ENCODE data around the gene DYNLL2. TPM values are rescaled to one million over a fixed set of nuclear protein-coding genes. Genes with fewer than 3 reads are reported as not detected.

DYNLL2 gene
- polyA plus RNA-seq, 1 of the 3 experiments (the other 2 are of a cell fraction) = 27.0 TPM

DNA sequence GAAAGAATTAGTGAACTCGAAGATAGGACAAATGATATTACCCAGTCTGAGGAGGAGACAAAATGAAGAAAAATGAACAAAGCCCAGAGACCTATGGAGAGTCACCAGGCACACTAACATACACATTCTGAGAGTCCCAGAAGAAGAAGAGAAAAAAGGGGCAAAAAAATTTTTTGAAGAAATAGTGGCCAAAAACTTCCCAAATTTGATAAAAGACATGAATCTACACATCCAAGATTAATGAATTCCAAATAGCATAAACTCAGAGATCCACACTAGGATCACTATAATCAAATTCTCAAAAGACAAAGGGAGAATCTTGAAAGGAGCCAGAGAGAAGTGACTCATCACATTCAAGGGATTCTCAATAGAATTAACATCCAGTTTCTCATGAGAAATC lies 61.6 kb downstream of the DYNLL2 start:
- TF ChIP-seq, protein P1, sequence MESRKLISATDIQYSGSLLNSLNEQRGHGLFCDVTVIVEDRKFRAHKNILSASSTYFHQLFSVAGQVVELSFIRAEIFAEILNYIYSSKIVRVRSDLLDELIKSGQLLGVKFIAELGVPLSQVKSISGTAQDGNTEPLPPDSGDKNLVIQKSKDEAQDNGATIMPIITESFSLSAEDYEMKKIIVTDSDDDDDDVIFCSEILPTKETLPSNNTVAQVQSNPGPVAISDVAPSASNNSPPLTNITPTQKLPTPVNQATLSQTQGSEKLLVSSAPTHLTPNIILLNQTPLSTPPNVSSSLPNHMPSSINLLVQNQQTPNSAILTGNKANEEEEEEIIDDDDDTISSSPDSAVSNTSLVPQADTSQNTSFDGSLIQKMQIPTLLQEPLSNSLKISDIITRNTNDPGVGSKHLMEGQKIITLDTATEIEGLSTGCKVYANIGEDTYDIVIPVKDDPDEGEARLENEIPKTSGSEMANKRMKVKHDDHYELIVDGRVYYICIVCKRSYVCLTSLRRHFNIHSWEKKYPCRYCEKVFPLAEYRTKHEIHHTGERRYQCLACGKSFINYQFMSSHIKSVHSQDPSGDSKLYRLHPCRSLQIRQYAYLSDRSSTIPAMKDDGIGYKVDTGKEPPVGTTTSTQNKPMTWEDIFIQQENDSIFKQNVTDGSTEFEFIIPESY (IDR thresholded peaks at IDR 0.05; ENCODE audit: borderline replicate concordance, low read depth) = no peak
- TF ChIP-seq FOXM1 (IDR thresholded peaks at IDR 0.05; ENCODE audit: low read depth) (no peak), RAD21 (IDR thresholded peaks at IDR 0.05; ENCODE audit: low read length) (no peak), POLR2AphosphoS5 (IDR thresholded peaks at IDR 0.05; ENCODE audit: low read depth, low read length) (no peak), TCF12 (IDR thresholded peaks at IDR 0.05) (no peak), CHD2 (IDR thresholded peaks at IDR 0.05; ENCODE audit: low read length, partially characterized antibody) (no peak)
- TF ChIP-seq, protein P2, sequence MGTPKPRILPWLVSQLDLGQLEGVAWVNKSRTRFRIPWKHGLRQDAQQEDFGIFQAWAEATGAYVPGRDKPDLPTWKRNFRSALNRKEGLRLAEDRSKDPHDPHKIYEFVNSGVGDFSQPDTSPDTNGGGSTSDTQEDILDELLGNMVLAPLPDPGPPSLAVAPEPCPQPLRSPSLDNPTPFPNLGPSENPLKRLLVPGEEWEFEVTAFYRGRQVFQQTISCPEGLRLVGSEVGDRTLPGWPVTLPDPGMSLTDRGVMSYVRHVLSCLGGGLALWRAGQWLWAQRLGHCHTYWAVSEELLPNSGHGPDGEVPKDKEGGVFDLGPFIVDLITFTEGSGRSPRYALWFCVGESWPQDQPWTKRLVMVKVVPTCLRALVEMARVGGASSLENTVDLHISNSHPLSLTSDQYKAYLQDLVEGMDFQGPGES (IDR thresholded peaks at IDR 0.05; ENCODE audit: low read depth, low read length) = no peak
- TF ChIP-seq, protein P3, sequence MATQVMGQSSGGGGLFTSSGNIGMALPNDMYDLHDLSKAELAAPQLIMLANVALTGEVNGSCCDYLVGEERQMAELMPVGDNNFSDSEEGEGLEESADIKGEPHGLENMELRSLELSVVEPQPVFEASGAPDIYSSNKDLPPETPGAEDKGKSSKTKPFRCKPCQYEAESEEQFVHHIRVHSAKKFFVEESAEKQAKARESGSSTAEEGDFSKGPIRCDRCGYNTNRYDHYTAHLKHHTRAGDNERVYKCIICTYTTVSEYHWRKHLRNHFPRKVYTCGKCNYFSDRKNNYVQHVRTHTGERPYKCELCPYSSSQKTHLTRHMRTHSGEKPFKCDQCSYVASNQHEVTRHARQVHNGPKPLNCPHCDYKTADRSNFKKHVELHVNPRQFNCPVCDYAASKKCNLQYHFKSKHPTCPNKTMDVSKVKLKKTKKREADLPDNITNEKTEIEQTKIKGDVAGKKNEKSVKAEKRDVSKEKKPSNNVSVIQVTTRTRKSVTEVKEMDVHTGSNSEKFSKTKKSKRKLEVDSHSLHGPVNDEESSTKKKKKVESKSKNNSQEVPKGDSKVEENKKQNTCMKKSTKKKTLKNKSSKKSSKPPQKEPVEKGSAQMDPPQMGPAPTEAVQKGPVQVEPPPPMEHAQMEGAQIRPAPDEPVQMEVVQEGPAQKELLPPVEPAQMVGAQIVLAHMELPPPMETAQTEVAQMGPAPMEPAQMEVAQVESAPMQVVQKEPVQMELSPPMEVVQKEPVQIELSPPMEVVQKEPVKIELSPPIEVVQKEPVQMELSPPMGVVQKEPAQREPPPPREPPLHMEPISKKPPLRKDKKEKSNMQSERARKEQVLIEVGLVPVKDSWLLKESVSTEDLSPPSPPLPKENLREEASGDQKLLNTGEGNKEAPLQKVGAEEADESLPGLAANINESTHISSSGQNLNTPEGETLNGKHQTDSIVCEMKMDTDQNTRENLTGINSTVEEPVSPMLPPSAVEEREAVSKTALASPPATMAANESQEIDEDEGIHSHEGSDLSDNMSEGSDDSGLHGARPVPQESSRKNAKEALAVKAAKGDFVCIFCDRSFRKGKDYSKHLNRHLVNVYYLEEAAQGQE (IDR thresholded peaks at IDR 0.05; ENCODE audit: low read depth, low read length) = no peak
- TF ChIP-seq, protein P4, sequence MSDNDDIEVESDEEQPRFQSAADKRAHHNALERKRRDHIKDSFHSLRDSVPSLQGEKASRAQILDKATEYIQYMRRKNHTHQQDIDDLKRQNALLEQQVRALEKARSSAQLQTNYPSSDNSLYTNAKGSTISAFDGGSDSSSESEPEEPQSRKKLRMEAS (IDR thresholded peaks at IDR 0.05; ENCODE audit: low read depth) = no peak
- Histone ChIP-seq H3K4me1 (ENCODE audit: control insufficient read depth in 1 of 2, insufficient read depth in 2 of 2, low read depth in 1 of 2, low read length in 1 of 2) (no peaks in the 10 kb centered on the region), H3K9me3 (peaks cover 21% of the 10 kb centered on the region; the same call in 1 of the 2 replicates), H3K4me3 (ENCODE audit: low read depth in 2 of 2, low read length in 1 of 2) (no peak overlapping the region), H3K27ac (ENCODE audit: low read depth in 2 of 2, low read length in 1 of 2) (no peak overlapping the region), H2AFZ (ENCODE audit: low read depth) (no peak overlapping the region), H3K9me2 (no peaks in the 10 kb centered on the region; the same call in 1 of the 2 replicates), H3K27me3 (ENCODE audit: insufficient read depth) (peaks cover 11% of the 10 kb centered on the region; the same call in 1 of the 2 replicates), H3K9ac (no peak overlapping the region), H3K36me3 (replicated peaks in 1 of 2; ENCODE audit: control insufficient read depth in 1 of 2, insufficient read depth in 2 of 2, low read length in 1 of 2) (no peaks in the 10 kb centered on the region), H4K20me1 (ENCODE audit: insufficient read depth) (no peaks in the 10 kb centered on the region), H3K79me2 (ENCODE audit: insufficient read depth) (no peaks in the 10 kb centered on the region), H3F3A (replicated peaks; ENCODE audit: insufficient read depth) (no peaks in the 10 kb centered on the region), H3K4me2 (no peak overlapping the region)
- ChIA-PET POLR2A (no interaction called here), CTCF (no interaction called here)
- 0% methylated on average over 1 of the region's 1 CpG for WGBS (ENCODE audit: low lambda C conversion rate)
- no peak for DNase-seq

Other genes starting within 250 kb of the DYNLL2 start
- gene MRPS23, start 233.4 kb upstream of the DYNLL2 start, polyA plus RNA-seq (2012; rRNA removed) = 105 and 108 TPM in 2 replicates
- gene CUEDC1, start 128.0 kb upstream of the DYNLL2 start, polyA plus RNA-seq (2012; rRNA removed) = 50.3 and 58.9 TPM in 2 replicates
- gene VEZF1, start 95.2 kb upstream of the DYNLL2 start, polyA plus RNA-seq (2012; rRNA removed) = 35.1 and 43.0 TPM in 2 replicates
- gene SRSF1, start 76.2 kb upstream of the DYNLL2 start, polyA plus RNA-seq (2012; rRNA removed) = 248 and 291 TPM in 2 replicates
- gene OR4D1, start 65.0 kb downstream of the DYNLL2 start, polyA plus RNA-seq (2012; rRNA removed) = not detected in 2 replicates
- not detected in 2 replicates for gene OR4D2, start 83.6 kb downstream of the DYNLL2 start, polyA plus RNA-seq (2012; rRNA removed)
- gene EPX, start 109.3 kb downstream of the DYNLL2 start, polyA plus RNA-seq (2012; rRNA removed) = 0.02 TPM in 1 of 2 replicates, not detected in the other
- 28.5 and 32.8 TPM in 2 replicates for gene MKS1, start 135.8 kb downstream of the DYNLL2 start, polyA plus RNA-seq (2012; rRNA removed)
- 0.02 TPM in 1 of 2 replicates, not detected in the other for gene LPO, start 155.2 kb downstream of the DYNLL2 start, polyA plus RNA-seq (2012; rRNA removed)
- not detected in 2 replicates for gene MPO, start 197.5 kb downstream of the DYNLL2 start, polyA plus RNA-seq (2012; rRNA removed)
- 0.79 and 1.9 TPM in 2 replicates for gene TSPOAP1, start 245.4 kb downstream of the DYNLL2 start, polyA plus RNA-seq (2012; rRNA removed)

Measured in SK-N-SH (cell line).